Progenitor cell of endocrine pancreas (in vitro differentiated cells): ENCODE data around the gene MAPK11. TPM values are rescaled to one million over a fixed set of nuclear protein-coding genes. Genes with fewer than 3 reads are reported as not detected.
A peak's percentile ranks its signal among the peaks of the same experiment; 100 is the strongest.

Experiments
- DNase-seq: peaks from one replicate; pipeline ENCODE4 v3.0.0; 2021; ENCODE audit warnings: low spot score; ENCODE audit not compliant: unreplicated experiment
- H3K27ac Mint-ChIP-seq: 2 replicates; pipeline ENCODE4 v1.8.0; 2021; ENCODE audit warnings: mild to moderate bottlenecking, moderate library complexity, mixed read lengths
- H3K27me3 Mint-ChIP-seq: 2 replicates; pipeline ENCODE4 v1.8.0; 2021; ENCODE audit warnings: mixed read lengths
- H3K36me3 Mint-ChIP-seq: 2 replicates; pipeline ENCODE4 v1.8.0; 2022; ENCODE audit warnings: mixed read lengths; ENCODE audit not compliant: insufficient read depth
- H3K4me1 Mint-ChIP-seq: 2 replicates; pipeline ENCODE4 v1.8.0; 2021; ENCODE audit warnings: low read depth, mixed read lengths
- H3K4me3 Mint-ChIP-seq: 2 replicates; pipeline ENCODE4 v1.8.0; 2021; ENCODE audit warnings: low read depth, mild to moderate bottlenecking, moderate library complexity, mixed read lengths
- H3K9me3 Mint-ChIP-seq: 2 replicates; pipeline ENCODE4 v1.8.0; 2021; ENCODE audit warnings: low read depth, mixed read lengths
- total RNA-seq: library from RNA; stranded (reverse); gene quantifications from 2 replicates; pipeline ENCODE4 v1.2.1, GENCODE V29; 2021
- TF ChIP-seq, protein P1 (sequence below): fragments of 200-600 bp; sonication (generic); IDR thresholded peaks from one replicate; pipeline ENCODE4 v1.5.0; 2021; ENCODE audit warnings: antibody characterized with exemption, mild to moderate bottlenecking; ENCODE audit not compliant: unreplicated experiment

Gene MAPK11
- total RNA-seq, 1 donor from 2014 or later: 2.3 TPM

DNA sequence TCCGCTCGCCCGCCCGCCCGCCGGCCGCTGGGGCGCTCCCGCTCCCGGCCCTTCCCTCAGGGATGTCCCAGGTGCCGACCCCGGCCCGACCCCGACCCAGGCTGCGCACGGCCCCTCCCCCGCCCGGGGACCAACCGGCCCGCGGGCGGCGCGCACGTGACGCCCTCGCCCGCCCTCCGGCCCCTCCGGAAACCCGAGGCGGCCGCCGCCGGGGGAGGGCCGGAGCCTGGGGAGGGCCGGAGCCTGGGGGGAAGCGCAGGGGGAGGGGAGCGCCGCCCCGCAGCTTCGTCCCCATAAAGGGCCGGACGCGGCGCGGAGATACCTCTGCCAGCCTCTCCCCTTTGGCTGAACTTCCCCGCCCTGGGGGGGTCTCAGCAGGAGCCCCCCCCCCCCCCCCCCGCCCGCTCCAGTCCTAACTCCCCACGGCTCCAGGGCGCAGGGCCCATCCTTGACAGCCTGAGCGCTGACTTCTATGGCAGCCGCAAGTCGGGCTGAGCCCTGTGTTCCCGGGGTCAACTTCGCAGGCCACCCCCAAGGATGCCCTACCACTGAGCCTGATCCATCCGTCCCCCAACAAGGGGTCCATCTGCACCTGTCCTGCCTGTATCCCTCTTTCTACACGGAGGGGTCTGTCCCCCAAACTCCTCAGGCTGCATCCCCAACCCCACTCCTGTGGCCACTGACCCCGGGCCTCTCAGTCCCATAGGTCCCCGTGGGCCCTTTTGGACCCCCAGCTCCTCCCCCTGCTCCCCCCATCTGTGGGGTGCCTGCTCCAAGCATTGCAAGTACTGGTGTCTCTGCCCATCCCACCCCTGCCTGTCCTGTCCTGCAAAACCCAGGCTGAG is 8.3 kb downstream of the MAPK11 start, which contains the start of gene MAPK12:
MAPK12 (minus strand) TSS at position 69 of the 845 bp plus-strand sequence. CDS start 174 bp downstream, outside the sequence.
- peak; percentile 61 for DNase-seq
- peak within 1 kb of the TSS; percentile 72 for H3K4me3 Mint-ChIP-seq
- H3K27ac Mint-ChIP-seq: peak within 1 kb of the TSS; percentile 16
- TF ChIP-seq, protein P1, sequence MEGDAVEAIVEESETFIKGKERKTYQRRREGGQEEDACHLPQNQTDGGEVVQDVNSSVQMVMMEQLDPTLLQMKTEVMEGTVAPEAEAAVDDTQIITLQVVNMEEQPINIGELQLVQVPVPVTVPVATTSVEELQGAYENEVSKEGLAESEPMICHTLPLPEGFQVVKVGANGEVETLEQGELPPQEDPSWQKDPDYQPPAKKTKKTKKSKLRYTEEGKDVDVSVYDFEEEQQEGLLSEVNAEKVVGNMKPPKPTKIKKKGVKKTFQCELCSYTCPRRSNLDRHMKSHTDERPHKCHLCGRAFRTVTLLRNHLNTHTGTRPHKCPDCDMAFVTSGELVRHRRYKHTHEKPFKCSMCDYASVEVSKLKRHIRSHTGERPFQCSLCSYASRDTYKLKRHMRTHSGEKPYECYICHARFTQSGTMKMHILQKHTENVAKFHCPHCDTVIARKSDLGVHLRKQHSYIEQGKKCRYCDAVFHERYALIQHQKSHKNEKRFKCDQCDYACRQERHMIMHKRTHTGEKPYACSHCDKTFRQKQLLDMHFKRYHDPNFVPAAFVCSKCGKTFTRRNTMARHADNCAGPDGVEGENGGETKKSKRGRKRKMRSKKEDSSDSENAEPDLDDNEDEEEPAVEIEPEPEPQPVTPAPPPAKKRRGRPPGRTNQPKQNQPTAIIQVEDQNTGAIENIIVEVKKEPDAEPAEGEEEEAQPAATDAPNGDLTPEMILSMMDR: no peak
- peaks cover 17% of the 10 kb centered on the region for H3K27me3 Mint-ChIP-seq
- peaks cover 3% of the 10 kb centered on the region for H3K4me1 Mint-ChIP-seq
- H3K36me3 Mint-ChIP-seq: no peaks in the 10 kb centered on the region
- H3K9me3 Mint-ChIP-seq: no peaks in the 10 kb centered on the region

DNA sequence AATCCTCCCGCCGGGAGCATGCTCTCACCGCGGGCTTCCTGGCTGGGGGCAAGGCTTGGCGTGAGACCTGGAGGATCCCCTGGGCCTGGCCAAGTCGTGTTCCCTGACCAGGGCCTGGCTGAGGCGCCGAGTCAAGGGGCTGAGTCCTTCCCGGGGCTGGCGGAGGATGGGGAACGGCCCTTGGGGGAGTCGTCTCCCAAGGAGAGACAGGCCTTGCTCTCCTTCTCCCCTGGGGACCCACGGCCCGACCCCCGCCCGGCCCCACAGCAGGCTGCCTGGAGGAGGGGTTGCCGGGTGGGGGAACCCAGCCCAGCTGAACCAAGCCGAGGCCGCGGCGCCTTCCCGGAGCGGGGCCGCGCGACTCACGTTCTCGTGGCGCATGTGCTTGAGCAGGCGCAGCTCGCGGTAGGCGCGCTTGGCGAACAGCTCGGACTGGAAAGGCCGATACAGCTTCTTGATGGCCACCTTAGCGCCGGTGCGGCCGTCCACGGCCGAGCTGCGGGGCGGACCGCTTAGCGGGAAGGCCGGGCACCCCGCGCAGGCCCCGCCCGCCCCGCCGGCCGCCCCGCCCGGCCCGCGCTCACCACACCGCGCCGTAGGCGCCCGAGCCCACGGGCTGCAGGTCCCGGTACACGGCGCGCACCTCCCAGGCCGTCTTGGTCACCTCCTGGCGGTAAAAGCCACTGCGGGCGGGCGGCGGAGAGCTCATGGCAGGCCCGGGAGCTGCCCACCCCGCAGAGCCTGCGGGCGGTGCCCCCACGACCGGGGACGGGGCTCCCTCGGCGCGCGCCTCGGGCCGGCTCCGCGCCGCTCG is 9.2 kb downstream of the MAPK11 start:
- DNase-seq: no peak
- Mint-ChIP-seq H3K36me3 (no peaks in the 10 kb centered on the region), H3K4me1 (peaks cover 3% of the 10 kb centered on the region), H3K9me3 (no peaks in the 10 kb centered on the region), H3K27ac (no peak overlapping the region), H3K27me3 (peaks cover 12% of the 10 kb centered on the region), H3K4me3 (peak overlapping the region; percentile 61)
- TF ChIP-seq, protein P1: no peak

DNA sequence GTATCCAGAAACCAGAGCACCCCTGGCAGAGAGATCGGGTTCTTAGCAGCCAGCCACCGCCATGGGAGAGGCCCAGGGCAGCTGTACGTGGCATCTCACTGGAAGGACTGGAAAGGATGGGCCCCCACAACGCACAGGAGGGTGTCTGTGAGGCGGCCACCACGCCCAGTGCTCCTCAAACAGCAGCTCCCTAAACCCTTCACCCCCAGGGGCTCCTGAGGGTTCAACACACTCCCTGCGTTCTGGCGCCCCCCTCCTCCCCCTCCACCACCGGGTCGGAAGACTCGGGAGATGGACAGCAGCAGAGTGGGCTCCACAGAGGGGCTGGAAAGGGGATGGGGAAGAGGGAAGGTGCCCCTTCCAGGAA is 9.8 kb downstream of the MAPK11 start:
- Mint-ChIP-seq H3K36me3 (no peaks in the 10 kb centered on the region), H3K4me3 (peak overlapping the region; percentile 61), H3K27me3 (peaks cover 10% of the 10 kb centered on the region), H3K9me3 (no peaks in the 10 kb centered on the region), H3K27ac (no peak overlapping the region), H3K4me1 (peaks cover 3% of the 10 kb centered on the region)
- TF ChIP-seq, protein P1: no peak
- DNase-seq: no peak

DNA sequence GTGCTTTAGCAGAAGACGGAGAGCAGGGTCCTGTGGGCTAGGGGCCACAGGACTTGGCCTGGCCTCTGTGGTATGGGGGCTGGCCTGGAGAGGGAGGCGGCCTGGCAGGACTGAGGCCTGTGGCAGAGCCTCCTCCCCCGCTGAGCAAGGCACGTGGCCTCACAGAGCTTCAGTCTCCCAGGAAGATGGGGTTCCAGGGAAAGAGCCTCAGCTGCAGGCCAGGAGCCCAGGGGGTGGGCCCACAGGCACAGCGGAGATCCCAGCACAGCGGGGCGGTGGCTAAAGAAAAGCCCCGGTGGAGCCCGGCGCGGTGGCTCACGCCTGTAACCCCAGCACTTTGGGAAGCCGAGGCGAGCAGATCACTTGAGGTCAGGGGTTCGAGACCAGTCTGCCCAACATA is 10.9 kb downstream of the MAPK11 start:
- Mint-ChIP-seq H3K27ac (no peak overlapping the region), H3K4me3 (peak overlapping the region; percentile 53), H3K4me1 (peaks cover 3% of the 10 kb centered on the region), H3K27me3 (peaks cover 3% of the 10 kb centered on the region), H3K36me3 (no peaks in the 10 kb centered on the region), H3K9me3 (no peaks in the 10 kb centered on the region)
- DNase-seq: no peak
- TF ChIP-seq, protein P1: no peak
